Measurements from ENCODE around the gene NEMP1.
"Not testable (repeated sequence)": the region's sequence is repeated elsewhere in the genome, so short reads cannot be mapped to it uniquely, and the experiment has no call there.

The NEMP1 gene

DNA sequence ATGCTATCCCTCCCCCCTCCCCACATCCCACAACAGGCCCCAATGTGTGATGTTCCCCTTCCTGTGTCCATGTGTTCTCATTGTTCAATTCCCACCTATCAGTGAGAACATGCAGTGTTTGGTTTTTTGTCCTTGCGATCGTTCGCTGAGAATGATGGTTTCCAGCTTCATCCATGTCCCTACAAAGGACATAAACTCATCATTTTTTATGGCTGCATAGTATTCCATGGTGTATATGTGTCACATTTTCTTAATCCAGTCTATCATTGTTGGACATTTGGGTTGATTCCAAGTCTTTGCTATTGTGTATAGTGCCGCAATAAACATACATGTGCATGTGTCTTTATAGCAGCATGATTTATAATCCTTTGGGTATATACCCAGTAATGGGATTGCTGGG, 25.4 kb downstream of the NEMP1 start:
- not testable (repeated sequence) for DNase-seq

DNA sequence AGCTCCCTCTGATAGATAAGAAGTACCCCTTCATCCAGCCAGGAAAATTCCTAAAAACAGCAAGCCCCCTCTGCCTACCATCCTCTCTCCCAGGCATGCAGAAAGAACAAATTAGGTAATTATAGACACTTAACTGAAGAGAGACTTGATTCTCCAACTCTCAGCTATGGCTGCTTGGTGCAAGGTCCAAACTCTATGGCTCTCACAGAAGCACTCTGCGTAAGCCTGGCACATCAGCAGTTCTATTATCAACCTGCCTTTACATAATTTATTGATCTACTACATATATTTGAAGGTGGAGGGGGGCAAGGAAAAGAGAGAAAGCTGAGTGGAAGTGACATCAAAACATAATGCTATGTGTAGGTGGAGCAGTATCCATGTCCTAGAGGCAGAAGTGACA, 27.6 kb downstream of the NEMP1 start:
- no peak for DNase-seq

DNA sequence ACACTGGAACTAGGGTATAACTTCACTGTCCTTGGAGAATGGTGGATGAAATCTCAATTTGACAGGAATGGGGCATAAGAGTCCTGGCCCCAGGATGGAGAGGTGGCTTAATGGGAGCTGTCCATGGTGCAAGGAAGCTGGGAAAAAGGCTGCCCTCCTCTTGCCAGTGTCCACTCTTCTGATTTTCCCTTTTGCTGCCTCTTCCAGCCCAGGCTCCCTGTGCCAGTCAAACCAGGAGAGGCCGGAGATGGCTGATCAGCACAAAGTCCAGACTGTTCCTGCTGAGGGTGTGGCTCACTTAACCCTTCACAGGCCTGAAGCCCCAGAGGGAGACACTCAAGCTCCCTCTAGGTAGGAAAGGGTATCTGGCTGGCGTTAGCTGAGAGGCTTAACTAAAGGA, 28.7 kb downstream of the NEMP1 start, which contains the start of gene MYO1A:
Gene MYO1A (minus strand): TSS at position 240 of the 400 bp plus-strand sequence. CDS start 1,806 bp downstream, outside the sequence.
- DNase-seq: no peak

DNA sequence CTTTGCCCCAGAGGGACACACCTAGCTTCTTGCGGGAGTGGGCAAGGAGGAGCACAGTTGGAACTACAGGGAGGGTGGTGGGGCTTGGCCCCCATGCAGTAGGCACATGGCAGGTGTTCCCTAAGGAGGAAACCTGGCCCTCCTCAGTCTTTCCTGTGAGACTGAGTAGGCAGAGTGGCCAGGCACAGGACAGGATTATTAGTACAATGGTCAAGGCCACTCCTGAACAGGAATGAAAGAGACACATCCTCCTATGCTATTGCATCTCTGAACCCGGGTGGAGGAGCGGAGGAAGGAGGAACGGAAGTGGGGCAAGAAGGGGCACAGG, 29.5 kb downstream of the NEMP1 start:
- DNase-seq: no peak

DNA sequence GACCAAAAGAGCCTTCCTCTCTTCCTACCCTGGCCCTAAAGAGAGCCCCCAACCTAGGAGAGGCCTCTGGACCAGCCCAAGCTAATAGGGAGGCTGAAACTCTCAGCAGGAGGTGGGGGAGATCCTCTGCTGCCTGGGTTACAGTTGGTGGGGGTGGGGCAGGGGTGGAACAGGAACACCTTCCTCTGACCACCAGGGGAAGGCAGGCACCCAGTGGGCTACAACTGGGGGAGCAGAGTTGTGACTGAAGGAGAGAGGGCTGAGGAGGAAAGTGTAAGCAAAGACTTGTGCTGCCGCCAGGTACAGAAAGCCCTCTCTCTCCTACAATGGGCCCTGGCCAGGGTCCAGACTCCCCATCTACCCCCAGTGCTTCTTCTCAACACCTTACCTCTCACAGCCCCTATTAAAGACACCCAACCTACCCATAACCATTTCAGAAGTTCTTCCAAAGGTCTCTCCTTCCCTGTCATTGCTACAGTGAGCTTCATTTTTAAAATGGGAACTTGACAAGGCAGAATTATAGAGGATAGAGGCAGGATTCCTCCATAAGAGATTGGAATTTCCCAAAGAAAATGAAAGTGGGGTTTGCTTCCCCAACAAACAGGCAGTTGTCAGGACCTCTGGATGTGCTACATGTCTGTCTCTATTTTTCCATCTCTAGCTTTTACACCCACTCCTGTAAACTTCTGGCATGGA, 30.0 kb downstream of the NEMP1 start:
- DNase-seq: no peak

DNA sequence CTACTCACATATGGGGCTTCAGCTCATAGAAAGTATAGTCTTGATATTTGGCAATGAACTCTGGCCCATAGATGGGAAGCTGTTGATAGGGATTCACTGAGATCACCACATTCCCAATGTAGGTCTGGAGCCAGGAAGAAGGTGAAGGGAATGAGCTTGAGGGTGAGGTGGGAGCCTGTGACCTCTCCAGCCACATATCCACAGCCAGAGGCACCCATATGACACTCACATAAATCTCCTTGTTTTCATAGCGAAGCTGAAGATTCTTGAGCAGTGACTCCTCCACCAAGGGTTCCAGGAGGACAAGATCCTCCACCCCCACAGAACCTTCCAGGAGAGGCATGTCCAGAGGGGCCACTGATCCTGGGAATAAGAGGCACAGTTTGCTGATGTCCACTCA, 30.6 kb downstream of the NEMP1 start:
- DNase-seq: no peak

DNA sequence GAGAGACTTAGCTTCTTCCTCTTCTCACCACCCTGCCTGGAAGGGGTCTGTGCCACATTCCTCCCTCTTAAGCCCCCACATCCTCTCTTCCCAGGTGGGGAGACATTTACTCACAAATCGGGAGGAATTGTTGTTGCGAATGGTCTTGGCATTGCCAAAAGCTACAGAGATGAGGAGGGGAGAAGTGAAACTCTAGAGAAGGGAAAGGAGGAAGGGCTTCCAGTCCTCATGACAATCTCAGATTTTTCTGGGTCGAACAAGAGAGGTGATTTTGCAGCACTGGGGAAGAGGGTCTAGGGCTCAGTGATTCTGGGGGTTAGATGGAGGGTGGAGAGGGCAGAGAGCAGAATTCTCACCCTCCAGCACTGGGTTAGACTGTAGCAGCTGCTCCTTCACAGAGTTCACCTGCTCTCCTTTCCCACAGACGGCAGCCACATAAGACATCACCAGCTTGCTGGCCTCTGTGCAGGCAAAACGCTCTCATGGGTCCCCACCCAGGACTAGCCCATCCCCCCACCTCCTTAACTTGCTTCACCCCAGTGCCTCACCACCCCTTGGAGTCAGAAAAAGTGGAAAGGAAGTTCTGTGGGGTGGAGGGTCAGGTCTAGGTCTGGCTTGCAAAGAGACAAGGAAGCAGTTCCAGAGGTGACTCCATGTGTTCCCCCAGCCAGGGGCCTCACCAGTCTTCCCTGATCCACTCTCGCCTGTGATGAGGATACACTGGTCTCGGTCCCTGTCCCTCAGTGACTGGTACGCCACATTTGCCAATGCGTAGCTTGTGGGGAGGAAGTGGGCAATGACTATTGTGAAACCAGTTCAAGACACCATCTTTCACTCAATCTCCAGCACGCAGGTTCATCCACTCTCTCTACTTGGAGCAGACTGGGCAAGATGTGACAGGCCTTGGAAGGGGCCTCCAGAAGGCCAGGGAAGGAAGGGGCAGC, 31.4 kb downstream of the NEMP1 start:
- DNase-seq: no peak

DNA sequence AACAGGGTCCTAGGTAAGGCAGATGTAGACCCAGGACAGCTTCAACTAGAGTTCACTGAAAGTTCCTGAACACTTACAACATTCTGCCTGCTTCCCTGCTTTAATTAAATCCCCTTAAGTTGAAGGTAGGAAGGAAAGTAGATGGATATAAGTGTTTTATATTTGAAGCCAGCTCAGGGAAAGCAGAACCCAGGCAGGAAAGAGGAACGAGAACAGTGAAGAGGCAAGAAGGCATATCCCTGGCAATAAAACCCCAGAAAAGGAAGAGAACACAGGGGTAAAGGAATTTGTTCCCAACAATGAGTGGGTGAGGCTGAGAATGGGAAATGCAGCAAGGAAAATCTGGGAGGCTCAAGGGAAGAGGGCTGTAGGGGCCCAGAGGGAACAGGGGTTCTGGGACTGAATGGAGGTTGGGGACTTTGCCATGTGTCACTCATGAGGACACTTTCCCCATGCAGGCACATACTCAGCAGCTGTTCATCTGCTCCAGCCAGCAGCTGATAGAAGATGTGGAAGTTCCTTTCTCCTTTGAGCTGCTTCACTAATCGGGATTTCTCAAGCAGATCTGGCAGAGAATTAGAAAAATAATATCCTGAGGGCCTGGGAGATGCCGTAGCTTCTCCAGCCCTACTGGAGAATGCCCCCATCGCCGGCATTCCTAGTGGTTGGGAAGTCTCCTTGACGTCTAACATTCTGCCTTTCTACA, 32.4 kb downstream of the NEMP1 start:
- DNase-seq: no peak

DNA sequence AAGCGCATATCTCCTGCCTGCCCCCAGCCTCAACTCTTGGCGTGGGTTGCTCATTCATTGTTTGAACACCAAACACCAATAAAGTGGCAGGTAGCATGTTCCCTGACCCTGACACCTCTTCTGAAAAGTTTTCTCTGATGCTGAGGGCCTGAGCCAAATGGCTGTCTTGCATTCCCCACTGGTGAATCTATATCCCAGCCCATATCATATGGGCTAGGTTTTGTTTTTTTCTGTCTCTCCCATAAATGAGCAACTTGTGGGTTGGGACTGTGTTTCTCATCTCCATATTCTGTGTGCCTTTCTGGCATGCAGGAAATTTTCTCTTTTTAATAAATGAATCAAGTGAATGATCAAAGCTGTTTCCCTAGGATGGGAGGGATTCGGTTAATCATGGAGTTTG, 33.7 kb downstream of the NEMP1 start:
- no peak for DNase-seq

DNA sequence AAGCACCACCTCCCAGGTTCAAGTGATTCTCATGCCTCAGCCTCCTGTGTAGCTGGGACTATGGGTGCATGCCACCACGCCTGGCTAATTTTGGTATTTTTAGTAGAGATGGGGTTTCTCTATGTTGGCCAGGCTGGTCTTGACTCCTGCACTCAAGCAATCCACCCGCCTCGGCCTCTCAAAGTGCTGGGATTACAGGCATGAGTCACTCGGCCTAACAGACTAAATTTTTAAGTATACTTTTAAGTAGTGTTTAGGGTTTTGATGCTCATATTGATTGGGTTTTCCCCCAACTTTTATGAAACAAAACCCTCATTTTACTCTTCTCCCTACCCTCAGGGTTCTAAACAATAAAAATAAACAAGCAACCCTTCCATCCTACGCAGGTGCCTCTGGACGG, 34.1 kb downstream of the NEMP1 start:
- DNase-seq: no peak

DNA sequence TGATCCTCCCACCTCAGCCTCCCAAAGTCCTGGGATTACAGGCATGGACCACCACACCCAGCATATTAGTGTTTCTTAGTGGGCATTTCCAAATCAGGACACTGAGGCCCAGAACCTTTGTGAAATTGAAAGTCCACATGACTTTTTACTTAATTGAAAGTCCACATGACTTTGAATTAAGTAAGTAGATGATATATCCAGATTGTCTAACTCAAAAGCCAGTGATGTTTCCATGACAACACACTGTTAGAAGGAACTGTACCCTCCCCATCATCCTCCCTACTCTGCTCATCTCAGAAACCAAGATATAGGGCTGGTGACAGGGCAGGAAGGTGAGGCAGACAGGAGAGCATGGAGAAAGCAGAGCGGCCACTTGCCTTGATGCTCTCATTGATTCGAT, 35.9 kb downstream of the NEMP1 start:
- no peak for DNase-seq

DNA sequence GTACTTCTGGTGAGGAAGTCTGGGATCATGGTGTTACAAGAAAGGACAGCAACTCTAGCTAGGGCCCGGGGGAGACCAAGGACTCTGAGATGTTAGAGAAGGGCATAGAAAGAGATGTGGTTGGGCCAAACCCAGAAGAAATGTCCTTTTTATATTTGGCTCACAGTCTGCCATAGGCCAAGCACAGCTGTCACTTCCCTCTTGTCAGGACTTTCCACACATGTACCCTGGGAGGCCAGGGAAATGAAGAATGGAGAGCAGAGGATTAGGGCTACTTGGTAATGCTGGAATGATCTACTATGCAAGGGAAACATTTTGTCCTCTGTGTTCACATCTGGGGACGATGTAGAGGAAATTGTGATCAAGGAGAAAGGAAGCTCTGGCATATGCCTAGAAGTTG, 37.8 kb downstream of the NEMP1 start:
- DNase-seq: no peak

DNA sequence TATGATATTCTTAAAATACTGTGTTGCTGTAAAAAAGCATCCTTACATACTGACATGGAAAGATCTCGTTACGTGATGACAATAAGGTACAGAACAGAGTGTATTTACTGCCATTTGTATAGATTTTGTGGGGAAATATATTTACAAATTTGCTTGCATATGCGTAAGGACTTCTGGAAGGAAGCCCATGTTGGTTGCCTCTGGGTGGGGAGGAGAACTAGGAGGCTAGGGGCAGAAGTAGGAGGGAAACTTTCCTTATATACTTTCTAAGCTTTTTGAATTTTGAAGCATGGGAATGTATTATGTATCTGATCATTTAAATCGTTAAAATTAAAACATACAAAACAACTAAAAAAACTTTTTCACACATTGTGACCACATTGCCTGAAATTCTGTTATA, 38.4 kb downstream of the NEMP1 start:
- DNase-seq: no peak

DNA sequence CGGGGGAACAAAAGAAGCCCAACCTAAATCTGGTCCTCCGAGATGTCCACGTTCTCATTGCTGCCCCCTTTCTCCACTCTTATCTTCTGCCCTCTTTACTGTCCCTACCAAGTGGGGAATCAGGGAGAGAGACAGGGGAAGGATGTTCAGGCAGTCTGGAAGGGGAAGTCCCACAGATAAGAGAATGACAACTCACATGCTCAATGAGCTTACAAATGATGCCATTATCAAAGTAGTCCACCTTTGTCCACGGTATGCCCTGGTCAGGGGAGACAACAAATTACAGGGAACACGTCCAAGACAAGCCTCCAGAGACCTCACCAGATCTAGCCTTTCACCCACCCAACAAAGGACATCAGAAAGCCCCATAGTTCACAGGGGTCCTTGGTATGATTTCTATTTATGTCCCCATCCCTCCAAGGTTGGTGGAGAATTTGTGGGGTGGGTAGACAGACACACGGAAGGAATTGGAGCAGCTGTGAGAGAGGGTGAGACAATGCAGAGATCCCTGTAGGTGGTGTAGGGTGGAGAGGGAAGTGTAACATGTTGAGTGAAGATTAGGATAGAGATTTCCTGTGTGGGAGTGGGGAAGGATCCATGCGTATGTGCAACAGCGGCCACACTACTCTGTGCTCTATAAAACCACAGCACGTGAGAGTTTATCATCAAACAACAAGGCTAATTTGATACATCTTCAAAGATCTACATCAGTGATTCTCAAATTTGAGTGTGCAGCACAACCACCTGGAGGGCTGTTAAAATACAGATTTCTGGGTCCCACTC, 39.4 kb downstream of the NEMP1 start:
- no peak for DNase-seq

DNA sequence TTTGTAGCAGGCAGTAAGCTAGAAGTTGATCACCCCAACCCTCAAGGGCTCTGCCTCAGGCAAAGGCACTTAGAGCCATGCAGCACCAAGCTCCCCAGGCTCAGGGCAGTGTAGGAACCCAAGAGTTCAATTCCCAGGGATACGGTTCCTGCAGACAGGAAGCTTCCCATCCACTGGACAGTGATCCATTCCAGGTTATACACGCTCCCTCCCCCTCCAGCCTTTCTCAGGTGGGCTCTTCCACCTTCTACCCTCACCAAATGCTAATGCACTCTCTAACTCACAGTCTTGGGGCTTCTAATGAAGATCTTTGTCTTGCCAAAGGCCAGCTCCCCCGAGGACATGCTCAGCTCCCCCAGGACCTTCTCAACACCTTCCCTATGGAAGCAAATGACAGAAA, 41.3 kb downstream of the NEMP1 start:
- DNase-seq: no peak

DNA sequence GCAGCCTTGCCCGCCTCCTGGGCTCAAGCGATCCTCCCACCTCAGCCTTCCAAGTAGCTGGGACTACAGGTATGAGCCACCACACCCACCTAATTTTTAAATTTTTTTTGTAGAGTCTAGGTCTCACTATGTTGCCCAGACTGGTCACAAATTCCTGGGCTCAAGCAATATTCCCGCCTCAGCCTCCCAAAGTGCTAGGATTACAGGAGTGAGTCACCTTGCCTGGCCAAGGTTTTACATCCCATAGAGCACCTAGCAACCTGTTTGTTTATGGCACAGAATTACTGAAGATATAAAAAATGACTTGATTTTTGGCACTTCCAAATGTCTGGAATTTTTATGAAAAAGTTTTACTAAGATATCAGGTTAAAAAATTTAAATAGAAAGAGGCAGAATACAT, 45.2 kb downstream of the NEMP1 start:
- no peak for DNase-seq

DNA sequence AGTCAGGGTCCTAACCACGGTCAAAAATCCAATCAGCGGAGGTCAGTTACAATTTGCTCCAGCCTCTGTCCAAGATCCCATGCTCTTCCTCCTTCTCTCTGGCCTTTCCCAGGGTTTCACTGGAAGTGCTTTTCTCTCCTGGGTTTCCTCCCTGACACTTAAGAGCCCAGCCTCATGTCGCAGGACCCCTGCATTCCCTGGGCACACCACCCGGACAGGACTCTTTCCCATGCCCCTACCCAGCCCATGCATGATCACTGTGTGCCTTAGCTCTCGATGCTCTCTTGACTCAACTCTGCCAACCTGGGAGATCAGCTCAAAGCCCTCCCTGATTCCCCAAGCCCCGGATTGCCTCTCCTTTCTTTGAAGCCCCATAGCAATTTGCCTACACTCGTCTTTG, 46.8 kb downstream of the NEMP1 start:
- DNase-seq: no peak

DNA sequence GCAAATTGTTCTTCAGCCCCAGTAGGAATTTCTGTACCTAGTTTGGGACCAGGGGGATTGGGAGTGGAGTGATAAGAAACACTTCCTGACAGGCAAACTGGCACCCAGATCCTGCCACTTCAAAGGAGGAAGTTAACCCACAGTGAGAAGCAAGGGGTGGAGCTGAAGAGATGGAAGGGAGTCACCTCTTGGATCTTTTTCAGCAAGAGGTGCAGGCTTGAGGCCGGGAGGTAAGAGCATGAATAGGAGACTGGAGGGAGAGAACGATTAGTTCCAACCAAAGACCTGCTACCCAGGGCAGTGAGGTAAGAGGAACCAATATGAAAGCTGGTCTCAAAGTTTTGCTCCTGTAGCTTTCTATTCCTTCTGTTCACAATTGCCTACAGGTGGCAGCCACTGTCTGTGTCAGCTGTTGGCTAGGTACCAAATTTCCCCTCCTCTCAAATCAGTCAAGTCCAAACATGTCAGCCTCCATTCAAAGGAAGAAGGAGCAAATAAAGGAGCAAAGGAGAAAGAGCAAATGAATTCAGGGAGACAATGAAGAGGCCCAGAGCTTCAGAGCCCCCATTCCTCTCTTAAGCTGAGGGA, 47.4 kb downstream of the NEMP1 start:
- peak; percentile 82 for DNase-seq

DNA sequence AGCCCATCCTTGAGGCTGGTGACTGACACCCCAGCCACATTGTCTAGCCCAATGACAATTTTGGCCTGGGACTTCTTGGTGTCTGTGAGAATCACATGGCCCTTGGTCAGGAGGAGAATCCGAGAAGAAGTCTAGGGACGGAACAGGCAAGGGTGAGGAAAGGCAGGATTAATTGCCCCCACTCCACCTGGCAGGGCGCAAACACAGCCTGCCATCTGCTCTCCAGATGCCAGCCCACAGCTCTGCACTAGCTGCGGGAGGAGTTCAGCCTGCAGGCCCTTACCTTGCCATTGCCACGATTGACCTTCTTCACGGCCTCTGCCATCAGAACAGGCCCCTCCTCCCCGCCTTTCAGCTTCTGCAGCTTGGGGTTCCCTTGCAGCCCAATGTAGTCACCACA, 49.1 kb downstream of the NEMP1 start:
- no peak for DNase-seq

DNA sequence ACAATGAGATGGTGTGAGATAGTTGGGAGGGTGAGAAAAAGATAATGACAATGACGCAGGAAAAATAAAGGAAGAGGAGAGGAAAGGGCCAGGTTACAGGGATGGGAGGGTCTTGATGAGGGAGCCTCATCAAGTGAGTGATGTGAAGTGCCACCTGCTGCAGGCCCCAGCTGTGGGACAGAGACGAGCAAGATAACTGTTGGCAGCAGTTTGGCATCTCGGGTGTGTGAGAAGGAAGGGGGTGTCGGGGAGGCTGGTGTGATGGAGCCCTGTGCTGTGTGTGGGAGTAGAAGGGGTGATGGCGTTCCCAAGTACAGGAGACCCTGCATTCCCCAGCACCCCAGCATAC, 50.8 kb downstream of the NEMP1 start:
- no peak for DNase-seq

DNA sequence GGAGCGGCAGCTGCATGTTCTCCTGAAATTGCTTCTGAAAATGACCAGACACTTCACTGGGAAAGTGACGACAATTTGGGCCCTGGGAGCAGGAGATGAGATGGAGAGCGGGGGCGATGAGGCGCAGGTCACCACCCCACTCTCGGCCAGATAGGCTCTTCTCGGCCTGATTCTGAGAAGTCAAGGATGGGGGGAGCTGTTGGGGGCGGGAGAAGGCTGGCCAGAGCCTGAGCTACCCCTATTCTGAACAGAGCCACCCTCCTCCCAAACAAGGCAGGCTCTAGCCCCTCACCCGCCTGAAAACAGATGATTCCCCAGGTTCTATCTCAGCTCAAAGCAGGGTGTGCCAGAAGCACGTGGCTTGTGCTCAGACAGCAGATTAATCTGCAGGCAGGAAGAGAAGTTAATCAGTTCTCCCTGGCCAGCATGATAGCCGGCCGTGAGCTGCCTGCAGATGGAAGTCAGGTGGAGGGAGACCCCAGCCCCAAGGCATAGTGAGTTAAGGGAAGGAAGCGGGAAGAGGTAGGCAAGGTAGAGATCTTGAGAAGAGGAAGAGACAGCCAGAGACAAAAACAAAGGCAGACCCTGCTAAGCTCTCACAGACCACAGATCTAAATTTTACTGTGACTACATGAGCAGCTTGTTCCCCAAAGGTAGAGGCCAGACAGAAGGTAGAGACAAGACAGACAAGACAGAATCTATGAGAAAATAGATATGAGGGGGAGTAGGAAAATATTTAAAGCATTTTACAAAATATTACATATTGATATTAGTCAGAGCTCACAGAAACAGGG, 51.4 kb downstream of the NEMP1 start:
- no peak for DNase-seq

DNA sequence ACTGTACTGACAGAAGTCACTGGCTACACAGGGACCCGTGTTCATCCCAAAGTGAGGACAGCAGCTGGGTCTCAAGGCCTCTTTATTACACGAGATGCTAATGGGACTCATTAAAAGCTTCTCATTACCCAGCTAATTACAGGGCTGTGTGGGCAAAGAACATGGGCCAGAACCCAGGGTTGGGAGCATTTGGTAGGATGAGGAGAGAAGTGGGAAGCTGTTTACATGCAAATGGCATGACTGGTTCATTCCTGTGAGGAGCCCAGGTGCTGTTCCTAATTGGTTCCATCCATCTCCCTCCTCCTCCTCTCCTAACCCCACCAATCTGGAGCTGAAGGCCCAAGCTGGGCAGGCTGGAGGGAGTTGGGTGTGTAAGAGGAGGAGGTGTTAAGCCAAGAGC, 53.4 kb downstream of the NEMP1 start:
- no peak for DNase-seq

All from NCI-H1436 treated with DMSO at 0.1 percent for 48 hours (cell line).